Measurements from ENCODE around the gene PLGRKT.
A peak's percentile ranks its signal among the peaks of the same experiment; 100 is the strongest.
"Not testable (repeated sequence)": the region's sequence is repeated elsewhere in the genome, so short reads cannot be mapped to it uniquely, and the experiment has no call there.

Gene PLGRKT

GRCh38 chr9:5429873-5430564 is 7.7 kb downstream of the PLGRKT start:
- no peak for DNase-seq

- DNase-seq: no peak
Measured at GRCh38 chr9:5428794-5429528, 8.8 kb downstream of the PLGRKT start.

- no peak for DNase-seq
Measured at GRCh38 chr9:5428172-5428571, 9.6 kb downstream of the PLGRKT start.

- no peak for DNase-seq
Measured at GRCh38 chr9:5427005-5427404, 10.7 kb downstream of the PLGRKT start.

- peak; percentile 61 for DNase-seq
Measured at GRCh38 chr9:5425006-5425628, 12.6 kb downstream of the PLGRKT start.

- DNase-seq: no peak
Measured at GRCh38 chr9:5422276-5422675, 15.4 kb downstream of the PLGRKT start.

- no peak for DNase-seq
Measured at GRCh38 chr9:5421163-5421562, 16.6 kb downstream of the PLGRKT start.

GRCh38 chr9:5419987-5420386 is 17.7 kb downstream of the PLGRKT start:
- DNase-seq: no peak

GRCh38 chr9:5418481-5418880 is 19.2 kb downstream of the PLGRKT start:
- DNase-seq: no peak

GRCh38 chr9:5416953-5417352 is 20.8 kb downstream of the PLGRKT start:
- DNase-seq: no peak

- DNase-seq: no peak
Measured at GRCh38 chr9:5408596-5408995, 29.1 kb downstream of the PLGRKT start.

GRCh38 chr9:5402217-5402616 is 35.5 kb downstream of the PLGRKT start:
- no peak for DNase-seq

GRCh38 chr9:5397547-5397946 is 40.2 kb downstream of the PLGRKT start:
- DNase-seq: not testable (repeated sequence)

GRCh38 chr9:5395428-5395827 is 42.3 kb downstream of the PLGRKT start:
- DNase-seq: no peak

GRCh38 chr9:5393976-5394375 is 43.7 kb downstream of the PLGRKT start:
- DNase-seq: not testable (repeated sequence)

GRCh38 chr9:5393497-5393896 is 44.2 kb downstream of the PLGRKT start:
- DNase-seq: no peak

- DNase-seq: no peak
Measured at GRCh38 chr9:5392285-5392684, 45.4 kb downstream of the PLGRKT start.

- peak; percentile 85 for DNase-seq
Measured at GRCh38 chr9:5389109-5389732, 48.5 kb downstream of the PLGRKT start.

GRCh38 chr9:5388026-5388819 is 49.5 kb downstream of the PLGRKT start:
- no peak for DNase-seq

GRCh38 chr9:5384436-5384835 is 53.3 kb downstream of the PLGRKT start:
- no peak for DNase-seq

GRCh38 chr9:5382479-5382878 is 55.2 kb downstream of the PLGRKT start:
- no peak for DNase-seq

GRCh38 chr9:5375790-5376477 is 61.8 kb downstream of the PLGRKT start:
- peak; percentile 34 for DNase-seq

Data from activated CD4-positive, alpha-beta T cell treated with anti-CD3 and anti-CD28 coated beads, Interleukin-2, Interleukin-6, amounts not matched to agents 100 ng/mL and 50 ng/mL, durations not matched to agents 16 hours and 8 hours (primary cell).